K562 (cell line): ENCODE results near the gene FERMT3. TPM values are rescaled to one million over a fixed set of nuclear protein-coding genes. Genes with fewer than 3 reads are reported as not detected.

ENCODE experiments used
- CREB1 ChIP-seq, 2 experiments: sonication (generic) in 1 of 2; formaldehyde crosslinking in 1 of 2; IDR thresholded peaks; 2 replicates each; pipeline versions ENCODE4 v1.6.1 to v1.8.0; 2012 to 2022; ENCODE audit warnings: inconsistent platforms in 1 of 2, mild to moderate bottlenecking in 1 of 2, missing genetic modification reagents in 1 of 2, moderate library complexity in 1 of 2
- CXXC5 ChIP-seq: fragments of 250-450 bp; sonication (Bioruptor Pico); IDR thresholded peaks from 2 replicates; pipeline ENCODE4 v1.8.0; 2022; ENCODE audit warnings: inconsistent platforms, mild to moderate bottlenecking, moderate library complexity
- ELF1 ChIP-seq: fragments of 200-800 bp; sonication (Bioruptor generic); IDR thresholded peaks from 2 replicates; pipeline ENCODE4 v1.6.1; 2016; ENCODE audit warnings: missing genetic modification characterization, missing compliant biosample characterization
- ELF2 ChIP-seq: fragments of 250-450 bp; sonication (Bioruptor Pico); IDR thresholded peaks from 2 replicates; pipeline ENCODE4 v1.5.0; 2021; ENCODE audit warnings: mild to moderate bottlenecking
- FOS ChIP-seq: IDR thresholded peaks from 3 replicates; pipeline ENCODE4 v1.6.1; 2011; ENCODE audit not compliant: insufficient read length; ENCODE audit errors: extremely low read depth
- HBP1 ChIP-seq: fragments of 450-650 bp; formaldehyde crosslinking; IDR thresholded peaks from 2 replicates; pipeline ENCODE4 v1.4.0; 2022; ENCODE audit warnings: missing genetic modification characterization
- NFE2 ChIP-seq: IDR thresholded peaks from 2 replicates; pipeline ENCODE4 v1.6.1; 2014; ENCODE audit warnings: antibody characterized with exemption, low read depth
- NFYB ChIP-seq: IDR thresholded peaks from 2 replicates; pipeline ENCODE4 v1.6.1; 2011; ENCODE audit warnings: mild to moderate bottlenecking, moderate library complexity; ENCODE audit not compliant: insufficient read length; ENCODE audit errors: extremely low read depth
- POLR2G ChIP-seq: fragments of 200-400 bp; formaldehyde crosslinking; IDR thresholded peaks from 2 replicates; pipeline ENCODE4 v1.6.1; 2017; ENCODE audit warnings: low read depth, mild to moderate bottlenecking, antibody characterized with exemption, low read length, moderate library complexity
- POLR2H ChIP-seq: IDR thresholded peaks from 2 replicates; pipeline ENCODE4 v1.6.1; 2016; ENCODE audit warnings: missing genetic modification characterization, low read depth, mild to moderate bottlenecking, control low read depth, missing compliant biosample characterization, moderate library complexity
- STAT5B ChIP-seq: fragments of 250-450 bp; sonication (Bioruptor Pico); IDR thresholded peaks from 2 replicates; pipeline ENCODE4 v1.8.0; 2021; ENCODE audit warnings: mild to moderate bottlenecking, inconsistent platforms
- ZNF695 ChIP-seq: fragments of 450-650 bp; formaldehyde crosslinking; IDR thresholded peaks from 2 replicates; pipeline ENCODE4 v1.4.0; 2020; ENCODE audit warnings: mild to moderate bottlenecking, moderate library complexity
- polyA plus RNA-seq, 8 experiments: library from polyadenylated mRNA; depleted of rRNA in 4 of 8; stranded (reverse) in 5 of 8; unstranded in 3 of 8; fragments of >200 nt; fragmentation: Nextera tagmentation in 2 of 8; fragmentation: Illumina TruSeq in 1 of 8; extraction: Ambion mirVana in 2 of 8; extraction: Trizol in 1 of 8; gene quantifications; 2 replicates each; pipeline versions ENCODE4 v1.2.1 to v1.2.3, GENCODE V29; 2011 to 2014; ENCODE audit warnings: inconsistent platforms in 1 of 8, missing spikeins in 1 of 8
- total RNA-seq, 7 experiments: library from RNA; depleted of rRNA in 6 of 7; stranded (reverse); fragments of >200 nt in 6 of 7; fragmentation: Illumina TruSeq in 2 of 7; extraction: Trizol in 2 of 7; gene quantifications; 2 replicates each; pipeline versions ENCODE4 v1.2.1 to v1.2.3, GENCODE V29; 2011 to 2021; ENCODE audit warnings: low replicate concordance in 1 of 7
- TF ChIP-seq, protein P1 (sequence below): fragments of 250-450 bp; sonication (Bioruptor Pico); IDR thresholded peaks from 2 replicates; pipeline ENCODE4 v1.5.0; 2021; ENCODE audit warnings: mild to moderate bottlenecking, borderline replicate concordance
- TF ChIP-seq, protein P2 (sequence below): sonication (generic); formaldehyde crosslinking; IDR thresholded peaks from 2 replicates; pipeline ENCODE4 v1.8.0; 2022; ENCODE audit warnings: missing genetic modification reagents, mild to moderate bottlenecking, borderline replicate concordance
- TF ChIP-seq, protein P3 (sequence below): fragments of 250-450 bp; sonication (Bioruptor Pico); IDR thresholded peaks from 2 replicates; pipeline ENCODE4 v1.8.0; 2022; ENCODE audit warnings: inconsistent platforms
- TF ChIP-seq, protein P4 (sequence below): fragments of 250-450 bp; sonication (Bioruptor Pico); IDR thresholded peaks from 2 replicates; pipeline ENCODE4 v1.5.0; 2021
- TF ChIP-seq, protein P5 (sequence below): IDR thresholded peaks from 2 replicates; pipeline ENCODE4 v1.6.1; 2012; ENCODE audit warnings: low read depth, low read length, improper control_type of control experiment, borderline replicate concordance

The FERMT3 gene
- total and polyA plus RNA-seq, 9 of the 15 experiments (the other 6 are each of a cell fraction or from before 2014, with no cell fraction given), result 3.2 to 275 (median 79.7) TPM

DNA sequence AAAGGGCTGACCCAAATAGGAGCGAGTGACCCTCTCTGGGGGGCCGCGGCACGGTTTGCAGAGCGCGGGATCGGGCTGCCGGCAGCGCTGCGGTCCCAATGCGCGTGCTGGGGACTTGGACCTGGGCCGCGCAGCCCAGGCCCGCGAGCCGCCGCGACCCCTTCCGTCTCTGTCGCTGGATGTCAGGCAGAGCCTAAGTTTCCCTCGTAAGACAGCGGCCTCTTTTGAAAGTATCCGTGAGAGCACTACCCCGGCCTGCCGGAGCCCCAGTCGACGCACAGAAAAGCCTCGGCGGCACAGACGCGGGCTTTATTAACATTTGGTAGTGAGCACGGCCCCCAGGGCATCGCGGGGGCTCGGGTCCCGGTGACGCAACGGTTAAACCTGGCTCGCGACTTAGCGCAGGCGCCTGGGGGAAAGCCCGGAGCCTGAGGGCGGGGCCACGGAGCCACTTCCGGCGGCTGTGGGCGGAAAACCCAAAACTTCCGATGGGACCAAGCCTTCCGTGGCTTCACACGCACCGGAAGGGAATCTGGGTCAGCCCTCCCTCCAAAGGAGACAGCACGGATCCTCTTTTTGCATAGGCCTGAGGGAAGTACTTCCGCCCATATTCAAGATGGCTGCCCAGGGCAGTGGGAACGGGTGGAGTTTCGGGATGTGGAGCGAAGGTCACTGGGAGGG is 63.2 kb downstream of the FERMT3 start (continued):
- TF ChIP-seq, protein P1, sequence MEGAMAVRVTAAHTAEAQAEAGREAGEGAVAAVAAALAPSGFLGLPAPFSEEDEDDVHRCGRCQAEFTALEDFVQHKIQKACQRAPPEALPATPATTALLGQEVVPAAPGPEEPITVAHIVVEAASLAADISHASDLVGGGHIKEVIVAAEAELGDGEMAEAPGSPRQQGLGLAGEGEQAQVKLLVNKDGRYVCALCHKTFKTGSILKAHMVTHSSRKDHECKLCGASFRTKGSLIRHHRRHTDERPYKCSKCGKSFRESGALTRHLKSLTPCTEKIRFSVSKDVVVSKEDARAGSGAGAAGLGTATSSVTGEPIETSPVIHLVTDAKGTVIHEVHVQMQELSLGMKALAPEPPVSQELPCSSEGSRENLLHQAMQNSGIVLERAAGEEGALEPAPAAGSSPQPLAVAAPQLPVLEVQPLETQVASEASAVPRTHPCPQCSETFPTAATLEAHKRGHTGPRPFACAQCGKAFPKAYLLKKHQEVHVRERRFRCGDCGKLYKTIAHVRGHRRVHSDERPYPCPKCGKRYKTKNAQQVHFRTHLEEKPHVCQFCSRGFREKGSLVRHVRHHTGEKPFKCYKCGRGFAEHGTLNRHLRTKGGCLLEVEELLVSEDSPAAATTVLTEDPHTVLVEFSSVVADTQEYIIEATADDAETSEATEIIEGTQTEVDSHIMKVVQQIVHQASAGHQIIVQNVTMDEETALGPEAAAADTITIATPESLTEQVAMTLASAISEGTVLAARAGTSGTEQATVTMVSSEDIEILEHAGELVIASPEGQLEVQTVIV (CRISPR knock-in tag), result no peak
- TF ChIP-seq POLR2G (peak; percentile 91), CXXC5 (CRISPR knock-in tag) (peak; percentile 98), FOS (no peak), ELF1 (tag) (peak; percentile 100), POLR2H (peak; percentile 86), HBP1 (CRISPR knock-in tag) (peak; percentile 83; the same call in 1 of the 2 replicates), ELF2 (CRISPR knock-in tag) (peak; percentile 100), STAT5B (CRISPR knock-in tag) (no peak), ZNF695 (CRISPR knock-in tag) (no peak), CREB1 (IDR thresholded peaks at IDR 0.05) (peak; percentile 59), CREB1 (CRISPR knock-in tag; IDR thresholded peaks at IDR 0.05) (peak; percentile 74; the same call in 1 of the 2 replicates), NFE2 (no peak), NFYB (no peak)
- TF ChIP-seq, protein P2, sequence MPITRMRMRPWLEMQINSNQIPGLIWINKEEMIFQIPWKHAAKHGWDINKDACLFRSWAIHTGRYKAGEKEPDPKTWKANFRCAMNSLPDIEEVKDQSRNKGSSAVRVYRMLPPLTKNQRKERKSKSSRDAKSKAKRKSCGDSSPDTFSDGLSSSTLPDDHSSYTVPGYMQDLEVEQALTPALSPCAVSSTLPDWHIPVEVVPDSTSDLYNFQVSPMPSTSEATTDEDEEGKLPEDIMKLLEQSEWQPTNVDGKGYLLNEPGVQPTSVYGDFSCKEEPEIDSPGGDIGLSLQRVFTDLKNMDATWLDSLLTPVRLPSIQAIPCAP (CRISPR knock-in tag), result no peak
- TF ChIP-seq, protein P3, sequence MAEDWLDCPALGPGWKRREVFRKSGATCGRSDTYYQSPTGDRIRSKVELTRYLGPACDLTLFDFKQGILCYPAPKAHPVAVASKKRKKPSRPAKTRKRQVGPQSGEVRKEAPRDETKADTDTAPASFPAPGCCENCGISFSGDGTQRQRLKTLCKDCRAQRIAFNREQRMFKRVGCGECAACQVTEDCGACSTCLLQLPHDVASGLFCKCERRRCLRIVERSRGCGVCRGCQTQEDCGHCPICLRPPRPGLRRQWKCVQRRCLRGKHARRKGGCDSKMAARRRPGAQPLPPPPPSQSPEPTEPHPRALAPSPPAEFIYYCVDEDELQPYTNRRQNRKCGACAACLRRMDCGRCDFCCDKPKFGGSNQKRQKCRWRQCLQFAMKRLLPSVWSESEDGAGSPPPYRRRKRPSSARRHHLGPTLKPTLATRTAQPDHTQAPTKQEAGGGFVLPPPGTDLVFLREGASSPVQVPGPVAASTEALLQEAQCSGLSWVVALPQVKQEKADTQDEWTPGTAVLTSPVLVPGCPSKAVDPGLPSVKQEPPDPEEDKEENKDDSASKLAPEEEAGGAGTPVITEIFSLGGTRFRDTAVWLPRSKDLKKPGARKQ (CRISPR knock-in tag), result no peak
- TF ChIP-seq, protein P4, sequence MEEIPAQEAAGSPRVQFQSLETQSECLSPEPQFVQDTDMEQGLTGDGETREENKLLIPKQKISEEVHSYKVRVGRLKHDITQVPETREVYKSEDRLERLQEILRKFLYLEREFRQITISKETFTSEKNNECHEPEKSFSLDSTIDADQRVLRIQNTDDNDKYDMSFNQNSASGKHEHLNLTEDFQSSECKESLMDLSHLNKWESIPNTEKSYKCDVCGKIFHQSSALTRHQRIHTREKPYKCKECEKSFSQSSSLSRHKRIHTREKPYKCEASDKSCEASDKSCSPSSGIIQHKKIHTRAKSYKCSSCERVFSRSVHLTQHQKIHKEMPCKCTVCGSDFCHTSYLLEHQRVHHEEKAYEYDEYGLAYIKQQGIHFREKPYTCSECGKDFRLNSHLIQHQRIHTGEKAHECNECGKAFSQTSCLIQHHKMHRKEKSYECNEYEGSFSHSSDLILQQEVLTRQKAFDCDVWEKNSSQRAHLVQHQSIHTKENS, result no peak
- TF ChIP-seq, protein P5, sequence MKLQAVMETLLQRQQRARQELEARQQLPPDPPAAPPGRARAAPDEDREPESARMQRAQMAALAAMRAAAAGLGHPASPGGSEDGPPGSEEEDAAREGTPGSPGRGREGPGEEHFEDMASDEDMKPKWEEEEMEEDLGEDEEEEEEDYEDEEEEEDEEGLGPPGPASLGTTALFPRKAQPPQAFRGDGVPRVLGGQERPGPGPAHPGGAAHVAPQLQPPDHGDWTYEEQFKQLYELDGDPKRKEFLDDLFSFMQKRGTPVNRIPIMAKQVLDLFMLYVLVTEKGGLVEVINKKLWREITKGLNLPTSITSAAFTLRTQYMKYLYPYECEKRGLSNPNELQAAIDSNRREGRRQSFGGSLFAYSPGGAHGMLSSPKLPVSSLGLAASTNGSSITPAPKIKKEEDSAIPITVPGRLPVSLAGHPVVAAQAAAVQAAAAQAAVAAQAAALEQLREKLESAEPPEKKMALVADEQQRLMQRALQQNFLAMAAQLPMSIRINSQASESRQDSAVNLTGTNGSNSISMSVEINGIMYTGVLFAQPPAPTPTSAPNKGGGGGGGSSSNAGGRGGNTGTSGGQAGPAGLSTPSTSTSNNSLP, result peak; percentile 49; the same call in 1 of the 2 replicates
